GM18873 (cell line): ENCODE measurements around the gene SNRNP48.

Experiments
- ATAC-seq: cut with Tn5 transposase; IDR thresholded peaks from one replicate; pipeline ENCODE4 v1.9.1; 2021; ENCODE audit warnings: mild to moderate bottlenecking, moderate library complexity, moderate number of reproducible peaks; ENCODE audit not compliant: unreplicated experiment, low FRiP score

SNRNP48 gene

DNA sequence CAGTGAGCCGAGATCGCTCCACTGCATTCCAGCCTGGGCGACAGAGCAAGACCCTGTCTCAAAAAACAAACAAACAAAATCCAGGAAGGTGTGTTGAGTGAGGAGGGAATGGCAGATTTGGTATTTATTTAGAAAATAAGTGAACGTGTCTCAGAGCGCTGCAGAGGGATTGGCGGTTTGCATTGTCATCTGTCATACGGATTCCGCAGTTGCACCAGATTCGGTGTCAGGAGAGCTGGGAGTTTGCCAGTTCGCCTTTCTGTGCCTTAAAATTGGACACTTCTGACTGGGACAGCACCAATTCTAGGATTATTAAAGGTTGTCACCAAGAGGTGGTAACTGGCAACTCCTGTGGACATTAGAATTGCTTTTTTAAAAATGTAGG is 912 bp downstream of the SNRNP48 start:
- ATAC-seq, result no peak

DNA sequence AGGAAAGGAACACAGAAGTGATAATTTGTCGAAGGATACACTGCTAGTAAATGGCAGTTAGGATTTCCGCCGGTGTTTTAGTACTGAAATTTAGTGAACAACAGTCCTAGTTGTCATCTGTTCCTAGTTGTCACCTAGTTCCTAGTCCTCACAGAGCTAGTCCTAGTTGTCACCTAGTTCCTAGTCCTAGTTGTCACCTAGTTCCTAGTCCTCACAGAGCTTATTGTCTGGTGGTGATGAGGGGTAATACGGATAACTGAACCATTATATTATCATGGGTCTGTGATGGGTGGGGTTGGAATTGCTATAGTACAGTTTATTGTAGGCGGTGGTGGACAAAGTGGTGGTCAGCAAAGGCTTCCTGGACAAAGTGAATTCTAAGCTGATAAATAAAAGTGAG is 1.8 kb downstream of the SNRNP48 start:
- no peak for ATAC-seq

DNA sequence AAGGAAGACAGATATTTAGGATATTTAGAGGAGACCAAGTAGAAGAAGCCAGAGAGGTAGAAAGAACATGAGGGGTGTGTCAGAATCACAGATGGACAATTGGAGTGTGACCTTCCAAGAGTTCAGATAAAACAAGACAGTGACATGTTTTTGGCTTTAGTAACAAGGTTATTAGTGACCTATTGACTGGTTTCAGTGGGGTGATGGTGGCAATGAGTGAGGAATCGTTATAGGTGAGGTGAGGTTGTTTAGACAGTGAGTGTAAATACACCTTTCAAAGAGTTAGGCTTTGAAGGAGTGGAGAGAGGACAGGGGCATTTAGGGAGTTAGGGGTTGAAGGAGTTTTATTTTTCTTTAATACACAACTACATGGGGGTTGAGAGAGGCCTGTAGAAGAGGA is 3.2 kb downstream of the SNRNP48 start:
- no peak for ATAC-seq

GRCh38 chr6:7594579-7595125 is 4.7 kb downstream of the SNRNP48 start:
- ATAC-seq, result no peak

- ATAC-seq, result no peak
Measured at GRCh38 chr6:7604003-7604402, 14.0 kb downstream of the SNRNP48 start.

- no peak for ATAC-seq
Measured at GRCh38 chr6:7604506-7604905, 14.5 kb downstream of the SNRNP48 start.

DNA sequence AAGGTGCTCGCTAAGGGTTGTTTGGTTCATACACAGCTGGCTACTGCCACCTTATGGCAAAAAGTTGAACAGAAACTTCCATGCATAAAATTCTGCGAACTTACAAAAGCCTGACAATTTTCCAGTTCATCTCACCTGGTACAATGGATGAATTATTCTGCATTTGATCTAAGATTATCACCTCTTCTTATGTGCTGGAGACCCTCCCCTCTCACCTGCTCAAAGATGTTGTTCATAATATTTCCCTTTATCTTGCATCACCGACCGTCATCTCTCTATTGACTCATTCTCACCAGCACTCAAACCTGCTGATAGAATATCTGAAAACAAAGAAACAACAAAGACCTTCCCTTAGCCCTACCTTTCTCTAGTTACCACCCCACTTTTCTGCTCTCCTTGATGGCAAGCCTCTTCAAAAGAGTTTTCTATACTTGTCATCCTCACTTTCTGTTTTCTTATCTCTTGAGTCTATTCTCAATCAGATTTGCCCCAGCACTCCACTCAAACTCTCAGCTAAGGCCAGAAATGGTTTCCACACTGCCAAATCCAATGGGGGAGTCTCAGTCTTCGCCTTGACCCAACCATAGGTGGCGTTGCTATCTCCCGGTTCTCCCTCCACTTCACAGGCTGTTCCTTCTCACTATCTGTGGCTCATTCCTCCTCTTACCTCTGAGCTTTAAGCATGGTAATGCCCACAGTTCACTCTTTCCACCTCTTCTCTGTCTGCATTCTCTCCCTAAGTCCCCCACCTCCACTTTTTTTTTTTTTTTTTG is 25.8 kb downstream of the SNRNP48 start:
- no peak for ATAC-seq

DNA sequence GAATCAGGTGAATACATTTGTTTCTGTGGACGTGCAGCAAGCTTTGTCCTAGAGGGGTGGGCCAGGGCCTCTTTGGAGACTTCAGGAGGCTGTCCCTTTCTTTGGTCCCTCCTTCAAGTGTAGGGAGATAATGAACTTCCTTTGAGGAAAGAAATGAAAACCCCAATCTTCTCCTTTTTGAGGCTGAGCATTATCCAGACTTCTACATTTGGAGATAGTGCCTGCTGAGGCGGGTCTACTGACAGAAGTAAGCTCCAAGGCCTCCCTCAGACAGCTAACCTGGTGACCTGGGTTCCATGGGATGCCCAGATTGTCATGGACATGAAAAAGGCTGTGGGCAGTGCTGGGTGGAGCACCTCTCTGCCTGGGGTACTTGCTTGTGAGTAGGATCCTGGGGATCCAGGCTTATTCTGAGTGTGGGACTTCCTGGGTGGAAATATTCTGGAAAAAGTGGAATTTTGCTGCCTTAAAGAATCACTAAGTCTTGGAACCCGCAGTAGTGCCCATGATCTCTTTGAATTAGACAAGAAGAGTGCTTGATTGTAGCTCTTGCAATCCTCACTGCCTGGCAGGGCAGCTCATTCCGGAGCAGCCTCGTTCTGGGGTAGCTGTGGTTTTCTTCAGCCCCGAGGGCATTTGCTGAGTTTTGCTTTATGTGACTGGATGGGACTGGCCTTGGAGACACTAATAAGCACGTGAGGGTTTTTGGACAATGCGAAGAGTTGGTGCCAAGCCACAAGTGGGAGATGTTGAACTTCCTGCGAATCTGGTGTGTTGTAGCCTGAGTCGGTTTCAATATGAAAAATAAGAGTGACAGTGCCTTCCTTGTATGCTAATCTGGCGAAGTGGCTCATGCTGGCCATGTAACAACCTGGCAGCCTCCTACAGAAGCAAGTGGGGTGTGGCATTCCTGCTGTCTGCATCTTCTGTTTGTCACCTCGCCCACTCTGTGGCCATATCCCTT is 28.1 kb downstream of the SNRNP48 start:
- no peak for ATAC-seq

DNA sequence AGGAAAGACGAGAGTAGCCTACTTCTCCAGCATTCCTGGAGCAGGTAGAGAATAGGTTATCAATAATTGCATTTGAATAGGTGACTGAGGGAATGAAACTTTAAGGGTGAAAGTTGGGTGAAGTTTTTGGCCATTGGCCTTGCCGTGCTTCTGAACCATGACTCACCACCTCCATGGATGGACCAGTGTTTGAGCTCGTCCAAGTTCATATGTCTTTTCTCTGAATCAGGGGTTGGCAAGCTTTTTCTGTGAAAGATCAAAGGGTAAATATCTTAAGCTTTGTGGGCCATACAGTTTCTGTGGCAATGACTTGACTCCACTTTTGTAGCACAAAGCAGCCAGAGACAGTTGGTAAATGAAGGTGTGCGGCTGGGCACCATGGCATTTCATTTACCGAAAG is 31.8 kb downstream of the SNRNP48 start:
- no peak for ATAC-seq

GRCh38 chr6:7624796-7625710 is 35.1 kb downstream of the SNRNP48 start:
- ATAC-seq, result no peak

DNA sequence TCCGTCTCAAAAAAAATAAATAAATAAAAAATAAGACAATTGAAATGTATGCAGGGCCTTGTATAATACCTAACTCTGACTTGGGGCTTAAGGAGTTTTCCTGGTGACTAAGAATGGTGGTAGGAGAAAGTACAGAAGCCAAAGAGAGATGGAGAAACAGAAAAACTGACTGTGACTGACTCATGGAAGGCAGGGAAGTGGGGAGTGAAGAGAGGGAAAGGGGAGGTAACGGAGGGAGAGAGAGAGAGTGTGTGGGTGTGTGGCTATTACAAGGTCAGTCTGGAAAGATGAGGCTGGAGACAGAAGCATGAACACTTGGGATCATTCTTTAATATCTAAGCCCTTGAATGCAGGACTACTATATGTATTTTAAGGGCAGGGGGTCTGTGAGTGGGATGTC is 38.5 kb downstream of the SNRNP48 start:
- ATAC-seq, result no peak

GRCh38 chr6:7628909-7629308 is 38.9 kb downstream of the SNRNP48 start:
- ATAC-seq, result no peak

GRCh38 chr6:7629321-7629720 is 39.3 kb downstream of the SNRNP48 start:
- no peak for ATAC-seq

GRCh38 chr6:7630792-7631191 is 40.8 kb downstream of the SNRNP48 start:
- no peak for ATAC-seq

DNA sequence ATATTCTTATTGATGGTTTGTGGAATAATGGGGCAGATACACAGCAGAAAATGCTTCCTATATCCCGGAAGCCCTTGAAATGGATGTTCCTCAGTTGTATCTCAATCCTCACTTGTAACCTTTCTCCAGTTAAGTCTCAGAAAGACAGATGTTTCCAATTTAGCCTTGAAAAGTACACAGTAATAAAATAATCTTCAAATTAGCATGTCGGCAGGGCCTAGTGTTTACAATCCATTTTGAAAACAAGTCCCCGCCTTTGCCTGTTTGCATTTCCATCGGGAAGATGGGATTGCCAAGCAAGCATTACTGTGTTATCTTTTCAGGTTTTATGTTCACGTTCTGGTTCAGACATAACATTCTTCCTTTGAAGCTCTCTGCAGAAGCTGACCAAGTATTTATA is 41.5 kb downstream of the SNRNP48 start:
- ATAC-seq, result no peak

DNA sequence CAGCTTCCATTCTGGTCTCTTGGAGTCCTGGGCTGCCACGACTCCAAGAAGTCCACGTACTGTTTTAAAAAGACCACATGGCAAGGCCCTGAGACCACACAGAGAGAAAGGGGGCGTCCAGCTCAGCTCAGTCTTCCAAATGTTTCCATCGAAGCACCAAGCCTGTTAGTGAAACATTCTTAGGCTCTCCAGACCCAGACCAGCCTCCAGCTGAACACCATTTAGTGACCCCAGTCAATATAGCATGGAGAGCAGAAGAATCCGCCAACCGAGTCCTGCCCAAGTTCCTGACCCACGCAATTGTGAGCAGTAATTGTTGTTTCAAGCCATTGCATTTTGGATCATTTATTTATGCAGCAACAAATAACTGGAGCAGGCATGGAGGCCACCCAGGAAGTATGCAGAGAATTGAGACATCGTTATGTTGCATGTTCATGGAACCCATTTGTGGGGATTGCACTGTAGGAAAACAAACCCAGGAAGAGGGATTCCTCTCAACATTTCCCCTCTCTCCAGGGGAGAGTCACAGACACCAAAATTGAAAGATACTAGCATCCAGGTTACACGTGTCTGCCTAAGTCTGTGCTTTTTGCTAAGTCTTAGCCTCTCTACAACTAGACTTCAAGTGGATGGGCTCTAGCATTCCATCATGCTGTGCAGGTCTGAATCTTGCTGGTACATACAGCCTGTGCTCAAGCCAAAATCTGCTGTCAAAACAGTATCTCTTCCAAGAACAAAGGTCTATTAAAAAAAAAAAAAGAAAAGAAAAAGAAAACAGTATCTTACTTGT is 42.7 kb downstream of the SNRNP48 start:
- no peak for ATAC-seq

DNA sequence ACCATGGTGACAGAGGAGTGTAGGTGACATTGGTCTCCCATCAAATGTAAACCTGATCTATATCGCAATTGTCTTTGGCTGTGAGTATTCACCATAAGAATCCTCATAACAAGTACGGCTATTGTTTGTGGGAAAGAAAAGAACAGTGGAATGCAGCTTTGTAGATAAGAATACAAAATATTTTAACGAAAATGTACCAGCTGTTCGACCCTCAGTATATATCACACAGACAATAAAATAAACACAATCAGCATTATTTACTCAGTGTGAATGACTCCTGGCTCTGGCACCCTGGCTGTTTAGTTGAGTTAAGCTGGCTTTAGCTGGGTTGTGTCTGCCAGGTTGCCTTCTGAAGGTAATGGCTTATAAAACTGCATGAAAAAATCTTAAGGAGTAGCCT is 43.4 kb downstream of the SNRNP48 start:
- no peak for ATAC-seq

DNA sequence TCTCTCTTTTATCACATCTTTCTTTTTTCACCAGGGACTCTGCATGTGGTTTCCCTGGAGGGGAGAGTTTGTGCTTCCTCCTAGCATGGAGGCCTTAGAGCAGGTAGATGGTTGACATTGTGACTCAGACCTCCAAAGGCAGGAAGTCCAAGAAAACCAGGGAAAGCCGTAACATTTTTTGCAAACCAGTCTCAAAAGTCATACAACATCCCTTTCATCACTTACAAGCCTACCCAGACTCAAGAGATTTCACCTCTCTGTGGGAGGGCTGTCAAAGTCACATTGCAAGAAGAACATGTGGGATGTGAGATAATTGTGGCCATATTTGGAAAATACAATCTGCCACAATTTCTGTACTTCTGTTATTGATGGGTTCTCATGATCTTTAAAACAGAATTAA is 46.2 kb downstream of the SNRNP48 start:
- ATAC-seq, result no peak

GRCh38 chr6:7637533-7637932 is 47.5 kb downstream of the SNRNP48 start:
- ATAC-seq, result no peak

DNA sequence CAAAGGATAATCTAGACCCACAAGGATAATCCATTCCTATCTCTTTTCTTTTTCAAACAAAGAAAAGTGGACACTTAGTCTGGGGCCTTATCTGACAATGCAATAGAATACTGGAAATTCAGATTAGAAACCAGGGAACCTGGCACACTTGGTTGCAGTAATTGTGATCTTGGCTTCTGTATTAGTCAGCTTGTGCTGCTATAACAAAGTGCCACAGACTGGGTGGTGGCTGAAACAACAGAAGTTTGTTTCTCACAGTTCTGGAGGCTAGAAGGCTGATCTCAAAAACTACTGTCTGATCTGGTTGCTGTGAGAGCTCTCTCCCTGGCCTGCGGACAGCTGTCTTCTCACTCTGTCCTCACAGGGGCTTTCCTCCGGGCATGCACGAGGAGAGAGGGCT is 49.4 kb downstream of the SNRNP48 start:
- ATAC-seq, result no peak
